IMR-90 (cell line): Measurements from ENCODE around the gene CD28. TPM values are rescaled to one million over a fixed set of nuclear protein-coding genes. Genes with fewer than 3 reads are reported as not detected.

Experiments
- ATAC-seq: fragments of 200-7000 bp; cut with Tn5 transposase; 2 replicates; pipeline ENCODE4 v1.9.1; 2020; ENCODE audit warnings: low read depth, mild to moderate bottlenecking, moderate library complexity
- BruUV-seq: library from RNA; stranded (reverse); fragments of 400-500 nt; replicated peaks from 2 replicates; lab custom pipeline; 2021; lab: Mats Ljungman, UMichigan
- CTCF ChIA-PET: fragments of 300-600 bp; formaldehyde crosslinking; extraction: SDS; loops from one replicate; lab custom pipeline; 2021; ENCODE audit warnings: antibody characterized with exemption; lab: Yijun Ruan, JAX
- POLR2A ChIA-PET: fragments of 300-600 bp; sonication (Branson Sonifier 250); formaldehyde crosslinking; loops from one replicate; lab custom pipeline; 2022; ENCODE audit warnings: antibody characterized with exemption; ENCODE audit not compliant: unreplicated experiment; lab: Charles Lee
- DNase-seq: peaks from one replicate; pipeline ENCODE4 v3.0.0; 2013
- H2AFZ ChIP-seq: replicated peaks from 2 replicates; pipeline ENCODE3; 2013; ENCODE audit warnings: low read length, mild to moderate bottlenecking; ENCODE audit not compliant: poor library complexity
- H2AK5ac ChIP-seq: 2 replicates; pipeline ENCODE4 v1.6.1; 2013; ENCODE audit warnings: low read depth, low read length, inconsistent platforms
- H2AK9ac ChIP-seq: replicated peaks from 2 replicates; pipeline ENCODE3; 2013; ENCODE audit warnings: mild to moderate bottlenecking, low read depth, low read length, moderate library complexity; ENCODE audit not compliant: poor library complexity
- H2BK120ac ChIP-seq: 2 replicates; pipeline ENCODE4 v1.6.1; 2013; ENCODE audit warnings: low read depth, low read length, inconsistent platforms
- H2BK15ac ChIP-seq: 3 replicates; pipeline ENCODE4 v1.6.1; 2013; ENCODE audit warnings: low read depth, low read length, inconsistent platforms
- H2BK20ac ChIP-seq: 2 replicates; pipeline ENCODE4 v1.6.1; 2013; ENCODE audit warnings: low read depth, mild to moderate bottlenecking, inconsistent platforms, low read length, moderate library complexity
- H2BK5ac ChIP-seq: 2 replicates; pipeline ENCODE4 v1.6.1; 2013; ENCODE audit warnings: mild to moderate bottlenecking, low read depth, low read length, inconsistent platforms; ENCODE audit not compliant: poor library complexity, severe bottlenecking
- H3K14ac ChIP-seq: replicated peaks from 2 replicates; pipeline ENCODE4 v1.6.1; 2013; ENCODE audit warnings: low read depth, low read length, inconsistent platforms
- H3K18ac ChIP-seq: 2 replicates; pipeline ENCODE4 v1.6.1; 2013; ENCODE audit warnings: low read depth, low read length, control low read depth
- H3K23ac ChIP-seq: 2 replicates; pipeline ENCODE4 v1.6.1; 2013; ENCODE audit warnings: low read depth, low read length, inconsistent platforms
- H3K27ac ChIP-seq: 2 replicates; pipeline ENCODE4 v1.5.1; 2013; ENCODE audit warnings: mild to moderate bottlenecking, control low read depth, low read length; ENCODE audit not compliant: insufficient read depth
- H3K27me3 ChIP-seq: 2 replicates; pipeline ENCODE4 v1.6.1; 2013; ENCODE audit warnings: low read length; ENCODE audit not compliant: control insufficient read depth, insufficient read depth
- H3K36me3 ChIP-seq: 2 replicates; pipeline ENCODE4 v1.6.1; 2013; ENCODE audit warnings: low read length, mixed read lengths; ENCODE audit not compliant: control insufficient read depth, insufficient read depth
- H3K4ac ChIP-seq: 2 replicates; pipeline ENCODE4 v1.6.1; 2013; ENCODE audit warnings: low read depth, low read length, inconsistent platforms
- H3K4me1 ChIP-seq: 2 replicates; pipeline ENCODE4 v1.6.1; 2013; ENCODE audit warnings: low read length, mixed read lengths; ENCODE audit not compliant: control insufficient read depth, insufficient read depth
- H3K4me2 ChIP-seq: 2 replicates; pipeline ENCODE4 v1.6.1; 2013; ENCODE audit warnings: low read depth, mild to moderate bottlenecking, control low read depth, low read length, moderate library complexity
- H3K4me3 ChIP-seq: 2 replicates; pipeline ENCODE4 v1.5.1; 2013; ENCODE audit warnings: low read depth, mild to moderate bottlenecking, control low read depth, low read length, moderate library complexity; ENCODE audit not compliant: insufficient read depth
- H3K56ac ChIP-seq: 2 replicates; pipeline ENCODE4 v1.6.1; 2013; ENCODE audit warnings: low read length, inconsistent platforms; ENCODE audit not compliant: insufficient read depth; ENCODE audit errors: extremely low read depth
- H3K79me1 ChIP-seq, 2 experiments: 2 replicates each; pipeline ENCODE4 v1.6.1; 2013; ENCODE audit warnings: low read length in 2 of 2, inconsistent platforms in 1 of 2, low read depth in 1 of 2
- H3K9ac ChIP-seq: 2 replicates; pipeline ENCODE4 v1.6.1; 2013; ENCODE audit warnings: low read depth, low read length, control low read depth
- H3K9me1 ChIP-seq: 2 replicates; pipeline ENCODE4 v1.6.1; 2013; ENCODE audit warnings: low read length, inconsistent platforms; ENCODE audit not compliant: insufficient read depth
- H3K9me3 ChIP-seq: 2 replicates; pipeline ENCODE4 v1.6.1; 2013; ENCODE audit warnings: low read length; ENCODE audit not compliant: control insufficient read depth, insufficient read depth
- H4K20me1 ChIP-seq: 2 replicates; pipeline ENCODE4 v1.6.1; 2013; ENCODE audit warnings: low read length, inconsistent platforms; ENCODE audit not compliant: insufficient read depth
- H4K5ac ChIP-seq: 2 replicates; pipeline ENCODE4 v1.6.1; 2013; ENCODE audit warnings: mild to moderate bottlenecking, low read depth, low read length, control low read depth
- H4K8ac ChIP-seq, 2 experiments: 2 replicates each; pipeline ENCODE4 v1.6.1; 2013; ENCODE audit warnings: low read depth in 2 of 2, low read length in 2 of 2, control low read depth in 1 of 2, inconsistent platforms in 1 of 2
- H4K91ac ChIP-seq: 2 replicates; pipeline ENCODE4 v1.6.1; 2013; ENCODE audit warnings: low read depth, low read length, inconsistent platforms; ENCODE audit not compliant: insufficient read depth
- FOS ChIP-seq: fragments of 150-350 bp; IDR thresholded peaks from 2 replicates; pipeline ENCODE4 v1.6.1; 2016; ENCODE audit warnings: low read depth, low read length
- MAZ ChIP-seq: IDR thresholded peaks from 2 replicates; pipeline ENCODE4 v1.6.1; 2012; ENCODE audit warnings: low read depth, mild to moderate bottlenecking, low read length, improper control_type of control experiment, moderate library complexity, borderline replicate concordance
- MXI1 ChIP-seq: IDR thresholded peaks from 2 replicates; pipeline ENCODE4 v1.6.1; 2012; ENCODE audit warnings: low read depth, mild to moderate bottlenecking, low read length, moderate library complexity, borderline replicate concordance
- NFE2L2 ChIP-seq: fragments of 150-350 bp; IDR thresholded peaks from 2 replicates; pipeline ENCODE4 v1.6.1; 2016; ENCODE audit warnings: low read depth, mild to moderate bottlenecking, low read length
- RAD21 ChIP-seq: IDR thresholded peaks from 2 replicates; pipeline ENCODE4 v1.6.1; 2012; ENCODE audit warnings: low read length, improper control_type of control experiment
- RCOR1 ChIP-seq: IDR thresholded peaks from 2 replicates; pipeline ENCODE4 v1.6.1; 2012; ENCODE audit warnings: mild to moderate bottlenecking, low read length, improper control_type of control experiment; ENCODE audit not compliant: insufficient replicate concordance
- SMC3 ChIP-seq: fragments of 150-350 bp; IDR thresholded peaks from 2 replicates; pipeline ENCODE4 v1.6.1; 2016; ENCODE audit warnings: low read depth, mild to moderate bottlenecking, antibody characterized with exemption, low read length, moderate library complexity
- WGBS, 2 experiments: methylation state at CpG; one replicate each; pipeline versions ENCODE4 v1.1.5 to v1.1.7; 2013; ENCODE audit warnings: missing lambda C conversion rate in 2 of 2; ENCODE audit not compliant: insufficient read length in 1 of 2; ENCODE audit errors: extremely low coverage in 2 of 2; 5-methylcytosine and 5-hydroxymethylcytosine counted together
- dilution Hi-C: fragments of 300-500 bp; cut with HindIII; formaldehyde crosslinking; loops from one replicate; pipeline ENCODE4 v1.14.3; 2018; ENCODE audit warnings: low sequenced_read_pairs; ENCODE audit not compliant: unreplicated experiment
- in situ Hi-C: fragments of 300-500 bp; cut with MboI; formaldehyde crosslinking; loops from 3 replicates; pipeline ENCODE4 v1.14.3; 2019; ENCODE audit warnings: low sequenced_read_pairs, inconsistent platforms, mixed read lengths
- intact Hi-C: fragments of 100-400 bp; cut with micrococcal nuclease; formaldehyde crosslinking; loops from 2 replicates; pipeline ENCODE4 v1.10.0; 2022
- polyA plus RNA-seq, 3 experiments: library from polyadenylated mRNA; depleted of rRNA; stranded (reverse); fragments of >200 nt; gene quantifications; 2 replicates each; pipeline ENCODE4 v1.2.3, GENCODE V29; 2012; ENCODE audit warnings: low replicate concordance in 1 of 3
- total RNA-seq: library from RNA; depleted of rRNA; stranded (reverse); fragments of >200 nt; gene quantifications from 2 replicates; pipeline ENCODE4 v1.2.3, GENCODE V29; 2012
- TF ChIP-seq, protein P1 (sequence below): fragments of 150-350 bp; IDR thresholded peaks from 2 replicates; pipeline ENCODE4 v1.6.1; 2016; ENCODE audit warnings: low read depth, mild to moderate bottlenecking, low read length, moderate library complexity, borderline replicate concordance
- TF ChIP-seq, protein P2 (sequence below): fragments of 150-350 bp; IDR thresholded peaks from 2 replicates; pipeline ENCODE4 v1.6.1; 2017; ENCODE audit warnings: mild to moderate bottlenecking, antibody characterized with exemption, low read length, low read depth

Gene CD28
- total and polyA plus RNA-seq, 2 of the 4 experiments (the other 2 are of a cell fraction), result not detected

DNA sequence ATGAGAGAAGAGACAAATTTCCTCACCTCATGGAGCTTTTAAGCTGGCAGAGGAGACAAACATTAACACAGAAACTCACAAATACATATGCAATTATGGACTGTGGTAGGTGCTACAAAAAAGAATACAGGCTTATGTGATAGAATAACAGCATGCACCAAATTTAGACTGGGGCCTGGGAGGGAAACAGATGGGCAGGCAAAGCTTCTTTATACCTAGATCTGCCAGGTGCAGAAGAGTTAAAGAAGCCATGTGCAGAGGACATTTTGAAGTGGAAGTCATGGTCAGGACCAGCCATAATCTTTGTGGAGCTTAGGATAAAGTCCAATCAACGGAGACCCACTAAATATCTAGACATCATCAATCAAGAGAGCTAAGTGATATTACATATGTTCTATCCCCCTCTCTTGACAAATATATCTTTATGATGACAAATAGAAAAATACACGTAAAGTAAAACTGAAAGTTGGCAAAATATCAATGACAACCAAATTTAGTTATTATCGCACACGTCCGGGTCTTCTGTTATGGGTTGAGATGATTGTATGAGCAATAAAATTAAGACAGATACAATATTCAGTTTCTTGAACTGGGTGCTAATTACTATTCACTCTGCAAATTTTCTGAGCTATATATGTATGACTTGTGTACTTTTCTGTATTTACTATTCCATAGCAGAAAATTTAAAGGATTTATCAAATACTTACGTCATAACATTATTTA lies 44.1 kb downstream of the CD28 start:
- Histone ChIP-seq H3K9ac (no peak overlapping the region), H3K4me2 (no peak overlapping the region), H3K27me3 (no peaks in the 10 kb centered on the region), H3K18ac (no peak overlapping the region), H4K91ac (no peak overlapping the region), H3K4ac (no peak overlapping the region), H3K9me1 (no peaks in the 10 kb centered on the region), H3K4me1 (no peaks in the 10 kb centered on the region), H3K56ac (no peak overlapping the region), H3K9me3 (peaks cover 3% of the 10 kb centered on the region; the same call in 1 of the 2 replicates), H3K36me3 (no peaks in the 10 kb centered on the region), H2AK5ac (no peak overlapping the region), H2BK120ac (no peak overlapping the region), H2AK9ac (no peak overlapping the region), H3K23ac (no peak overlapping the region), H2BK15ac (no peak overlapping the region), H4K5ac (no peak overlapping the region), H4K20me1 (no peaks in the 10 kb centered on the region), H2BK5ac (no peak overlapping the region), H3K14ac (no peak overlapping the region), H2AFZ (no peak overlapping the region), H3K27ac (no peak overlapping the region), H2BK20ac (no peak overlapping the region), H4K8ac (no peak overlapping the region), H3K4me3 (no peak overlapping the region), H3K79me1 (no peaks in the 10 kb centered on the region)
- ATAC-seq (no peak), DNase-seq (no peak)
- ChIA-PET POLR2A (no interaction called here), CTCF (no interaction called here)
- no CpG with 5 or more reads among the region's 6 CpGs for WGBS, 2 experiments
- dilution Hi-C loops, result no loop called here
- intact Hi-C loops, result no loop called here
- in situ Hi-C loops, result no loop called here
- BruUV-seq, result no TSS peak
- TF ChIP-seq, protein P1, sequence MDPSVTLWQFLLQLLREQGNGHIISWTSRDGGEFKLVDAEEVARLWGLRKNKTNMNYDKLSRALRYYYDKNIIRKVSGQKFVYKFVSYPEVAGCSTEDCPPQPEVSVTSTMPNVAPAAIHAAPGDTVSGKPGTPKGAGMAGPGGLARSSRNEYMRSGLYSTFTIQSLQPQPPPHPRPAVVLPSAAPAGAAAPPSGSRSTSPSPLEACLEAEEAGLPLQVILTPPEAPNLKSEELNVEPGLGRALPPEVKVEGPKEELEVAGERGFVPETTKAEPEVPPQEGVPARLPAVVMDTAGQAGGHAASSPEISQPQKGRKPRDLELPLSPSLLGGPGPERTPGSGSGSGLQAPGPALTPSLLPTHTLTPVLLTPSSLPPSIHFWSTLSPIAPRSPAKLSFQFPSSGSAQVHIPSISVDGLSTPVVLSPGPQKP, result no peak
- TF ChIP-seq SMC3, result no peak
- TF ChIP-seq FOS, result no peak
- TF ChIP-seq MXI1, result no peak
- TF ChIP-seq NFE2L2, result no peak
- TF ChIP-seq, protein P2, sequence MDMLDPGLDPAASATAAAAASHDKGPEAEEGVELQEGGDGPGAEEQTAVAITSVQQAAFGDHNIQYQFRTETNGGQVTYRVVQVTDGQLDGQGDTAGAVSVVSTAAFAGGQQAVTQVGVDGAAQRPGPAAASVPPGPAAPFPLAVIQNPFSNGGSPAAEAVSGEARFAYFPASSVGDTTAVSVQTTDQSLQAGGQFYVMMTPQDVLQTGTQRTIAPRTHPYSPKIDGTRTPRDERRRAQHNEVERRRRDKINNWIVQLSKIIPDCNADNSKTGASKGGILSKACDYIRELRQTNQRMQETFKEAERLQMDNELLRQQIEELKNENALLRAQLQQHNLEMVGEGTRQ, result no peak
- TF ChIP-seq MAZ, result no peak
- TF ChIP-seq RAD21, result no peak
- TF ChIP-seq RCOR1, result no peak
